Adrenal gland (tissue), 12 donors: ENCODE data around the gene SYNPR. TPM values are rescaled to one million over a fixed set of nuclear protein-coding genes. Genes with fewer than 3 reads are reported as not detected.

Experiments
- DNase-seq, 7 donors: peaks; one replicate each; pipeline ENCODE4 v3.0.0-alpha.2; 2019 to 2020
- H3K27ac ChIP-seq, 5 donors: fragments of 200-600 bp; sonication (generic) in 4 of 5; 1 replicate in 3 of 5; 2 replicates in 2 of 5; pipeline versions ENCODE4 v1.5.1 to v1.8.0; 2016 to 2020; ENCODE audit warnings: mild to moderate bottlenecking in 1 of 5
- H3K27me3 ChIP-seq: fragments of 200-600 bp; 2 replicates; pipeline ENCODE4 v1.8.0; 2021
- H3K36me3 ChIP-seq, 2 donors: fragments of 200-600 bp; replicated peaks in 1 of 2; 1 replicate in 1 of 2; 2 replicates in 1 of 2; pipeline versions ENCODE4 v1.5.1 to v1.8.0; 2018 to 2022
- H3K4me1 ChIP-seq, 2 donors: fragments of 200-600 bp; replicated peaks in 1 of 2; 1 replicate in 1 of 2; 2 replicates in 1 of 2; pipeline versions ENCODE4 v1.5.1 to v1.8.0; 2018 to 2021
- H3K4me3 ChIP-seq, 4 donors: fragments of 200-600 bp; sonication (generic) in 3 of 4; one replicate each; pipeline ENCODE4 v1.5.1; 2016 to 2018
- H3K9me3 ChIP-seq, 3 donors: fragments of 200-600 bp; sonication (generic) in 1 of 3; replicated peaks in 1 of 3; 1 replicate in 2 of 3; 2 replicates in 1 of 3; pipeline versions ENCODE4 v1.5.1 to v1.8.0; 2016 to 2021
- CTCF ChIP-seq, 6 experiments: fragments of 450-650 bp in 4 of 6; fragments of 200-600 bp in 2 of 6; sonication (generic) in 1 of 6; IDR thresholded peaks; 1 replicate in 5 of 6; 2 replicates in 1 of 6; pipeline versions ENCODE4 v1.5.1 to v1.8.0; 2016 to 2021; ENCODE audit warnings: antibody characterized with exemption in 6 of 6, mild to moderate bottlenecking in 2 of 6, moderate library complexity in 1 of 6
- POLR2A ChIP-seq, 2 donors: fragments of 450-650 bp; IDR thresholded peaks; one replicate each; pipeline ENCODE4 v1.6.1; 2017; ENCODE audit warnings: antibody characterized with exemption in 2 of 2, mild to moderate bottlenecking in 2 of 2, moderate library complexity in 1 of 2
- WGBS, 4 donors: extraction: QIAGEN DNeasy Blood & Tissue Kit in 2 of 4; methylation state at CpG; one replicate each; pipeline versions ENCODE4 v1.1.5 to v1.1.7; 2013 to 2017; 5-methylcytosine and 5-hydroxymethylcytosine counted together
- intact Hi-C, 2 donors: fragments of 100-400 bp; cut with DNase I; formaldehyde crosslinking; loops; one replicate each; pipeline versions ENCODE4 v1.14.1 to v1.15.0; 2022 to 2023
- polyA plus RNA-seq, 3 donors: library from polyadenylated mRNA; stranded (reverse); fragments of 200-250 nt in 2 of 3; fragments of 350-450 nt in 1 of 3; fragmentation: Illumina TruSeq in 1 of 3; extraction: RNeasy Lipid Tissue Mini Kit (QIAGEN cat#74804) in 1 of 3; gene quantifications; one replicate each; pipeline ENCODE4 v1.2.3, GENCODE V29; 2013 to 2014
- total RNA-seq, 9 donors: library from RNA; depleted of rRNA in 4 of 9; stranded (reverse); fragments of >200 nt in 4 of 9; fragments of 120-200 nt in 1 of 9; fragmentation: NEBNext Ultra II Directional in 1 of 9; extraction: Animal tissue kit (Norgen Biotek cat#: 25700) in 1 of 9; gene quantifications; one replicate each; pipeline versions ENCODE4 v1.1.0 to v1.2.4, GENCODE V29; 2013 to 2023
- donor health status: healthy with polysubstance abuse.
- donor health status: Bipolar disorder and iron deficiency.
- donor health status: DM: yes; HTN: yes; CAD: no.
- donor health status: DM: no; HTN: no; CAD: no.
- donor health status: DM: no; HTN: no; CAD: no.
- donor health status: DM: yes; HTN: yes; CAD: no.

Gene SYNPR
- total and polyA plus RNA-seq, 12 donors = 0.03 to 1.4 (median 0.25) TPM; not detected in 7

- TF ChIP-seq POLR2A (IDR thresholded peaks at IDR 0.05) (no peak), CTCF (IDR thresholded peaks at IDR 0.05) (no peak)
- Histone ChIP-seq H3K4me3 (no peak overlapping the region), H3K27me3 (no peaks in the 10 kb centered on the region), H3K9me3 (no peaks in the 10 kb centered on the region), H3K36me3 (no peaks in the 10 kb centered on the region), H3K4me1 (no peaks in the 10 kb centered on the region), H3K27ac (no peak overlapping the region)
- 72 to 83% (median 75%) methylated on average over 3 of the region's 3 CpGs for WGBS, 4 donors
- intact Hi-C loops = no loop called here
- DNase-seq = no peak
These were observed 127.8 kb downstream of the SYNPR start for GRCh38 chr3:63405882-63406281.

- H3K4me1 ChIP-seq = no peaks in the 10 kb centered on the region
- TF ChIP-seq CTCF (IDR thresholded peaks at IDR 0.05) (no peak), POLR2A (IDR thresholded peaks at IDR 0.05) (no peak)
- no peak overlapping the region for H3K27ac ChIP-seq
- no peaks in the 10 kb centered on the region for H3K27me3 ChIP-seq
- no peak overlapping the region for H3K4me3 ChIP-seq
- no peaks in the 10 kb centered on the region for H3K9me3 ChIP-seq
- no peaks in the 10 kb centered on the region for H3K36me3 ChIP-seq
- no peak for DNase-seq
- intact Hi-C loops = no loop called here
These were observed 135.4 kb downstream of the SYNPR start for GRCh38 chr3:63413523-63413922.

- TF ChIP-seq POLR2A (IDR thresholded peaks at IDR 0.05) (no peak), CTCF (IDR thresholded peaks at IDR 0.05) (no peak)
- WGBS, 4 donors = 38 to 49% (median 45%) methylated on average over 1 of the region's 1 CpG
- Histone ChIP-seq H3K36me3 (no peaks in the 10 kb centered on the region), H3K4me3 (no peak overlapping the region), H3K27me3 (no peaks in the 10 kb centered on the region), H3K9me3 (no peaks in the 10 kb centered on the region), H3K4me1 (no peaks in the 10 kb centered on the region), H3K27ac (no peak overlapping the region)
- no peak for DNase-seq
- intact Hi-C loops = no loop called here
These were observed 136.5 kb downstream of the SYNPR start for GRCh38 chr3:63414607-63415006.

GRCh38 chr3:63429905-63430304 is 151.8 kb downstream of the SYNPR start:
- Histone ChIP-seq H3K9me3 (no peaks in the 10 kb centered on the region), H3K4me3 (no peak overlapping the region), H3K27ac (no peak overlapping the region), H3K36me3 (no peaks in the 10 kb centered on the region), H3K27me3 (no peaks in the 10 kb centered on the region), H3K4me1 (no peaks in the 10 kb centered on the region)
- intact Hi-C loops = no loop called here
- TF ChIP-seq POLR2A (IDR thresholded peaks at IDR 0.05) = no peak
- no peak for TF ChIP-seq CTCF (IDR thresholded peaks at IDR 0.05)
- 36 to 48% (median 42%) methylated on average over 2 of the region's 2 CpGs for WGBS, 4 donors
- no peak for DNase-seq
